HG02759 (cell line): Measurements from ENCODE around the gene A2ML1.
"Not testable (repeated sequence)": the region's sequence is repeated elsewhere in the genome, so short reads cannot be mapped to it uniquely, and the experiment has no call there.

ENCODE experiments used
- ATAC-seq: cut with Tn5 transposase; IDR thresholded peaks from one replicate; pipeline ENCODE4 v1.9.1; 2021; ENCODE audit warnings: mild to moderate bottlenecking, moderate library complexity; ENCODE audit not compliant: unreplicated experiment

Gene A2ML1

DNA sequence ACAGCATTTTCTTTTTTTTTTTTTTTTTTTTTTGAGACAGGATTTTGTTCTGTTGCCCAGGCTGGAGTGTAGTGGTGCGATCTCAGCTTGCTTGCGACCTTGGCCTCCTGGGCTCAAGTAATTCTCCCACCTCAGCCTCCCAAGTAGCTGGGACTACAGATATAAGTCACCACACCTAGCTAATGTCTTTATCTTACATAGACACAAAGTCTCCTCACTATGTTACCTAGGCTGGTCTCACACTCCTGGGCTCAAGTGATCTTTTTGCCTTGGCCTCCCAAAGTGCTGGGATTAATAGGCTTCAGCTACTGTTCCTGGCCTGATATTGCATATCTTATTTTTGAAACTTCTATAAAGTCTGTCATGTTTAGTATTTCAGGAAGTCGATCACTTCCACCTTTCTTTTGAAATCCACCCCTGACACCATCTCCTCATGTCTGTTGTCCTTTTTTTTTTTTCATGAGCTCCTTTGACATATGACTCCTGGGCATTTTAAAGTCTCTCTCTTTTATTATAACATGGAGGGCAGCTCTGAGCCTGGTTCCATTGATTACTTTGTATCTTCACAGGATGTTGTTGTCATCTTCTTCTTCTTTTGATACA is 5.9 kb upstream of the A2ML1 start:
- ATAC-seq, result no peak

- ATAC-seq, result no peak
Measured at GRCh38 chr12:8817856-8818255, 4.6 kb upstream of the A2ML1 start.

GRCh38 chr12:8818526-8818925 is 3.9 kb upstream of the A2ML1 start:
- ATAC-seq, result no peak

DNA sequence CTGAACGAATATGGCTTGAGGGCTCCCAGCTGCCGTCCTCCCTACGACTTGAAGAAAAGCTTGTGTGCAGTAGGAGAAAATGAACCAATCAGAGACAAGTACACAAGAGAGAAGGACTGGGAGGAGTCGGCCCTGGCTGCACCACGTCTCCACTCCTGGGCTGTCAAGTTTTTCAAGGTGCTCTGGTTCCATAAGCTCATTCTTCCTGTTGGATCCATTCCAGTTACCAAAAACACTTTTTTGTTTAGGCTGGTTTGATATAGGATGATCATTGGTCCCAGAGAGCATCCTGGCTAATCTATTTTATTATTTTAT is 2.8 kb upstream of the A2ML1 start:
- ATAC-seq, result no peak

GRCh38 chr12:8820676-8821407 is 1.6 kb upstream of the A2ML1 start:
- ATAC-seq, result not testable (repeated sequence)

DNA sequence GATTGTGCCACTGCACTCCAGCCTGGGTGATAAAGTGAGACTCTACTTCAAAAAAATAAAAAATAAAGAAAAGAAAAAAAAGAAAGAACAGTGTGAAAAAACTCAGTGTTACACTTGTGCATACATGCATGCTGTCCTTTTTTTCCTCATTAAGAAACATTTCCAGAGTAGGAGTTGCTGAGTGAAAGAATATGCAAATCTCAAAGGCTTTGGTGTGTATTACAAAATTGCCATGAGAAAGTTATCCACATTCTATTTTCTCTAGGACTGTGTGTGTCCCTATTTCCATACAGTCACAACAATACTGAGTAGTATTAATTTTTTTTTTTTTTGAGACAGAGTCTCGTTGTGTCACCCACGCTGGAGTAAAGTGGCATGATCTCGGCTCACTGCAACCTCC is 830 bp upstream of the A2ML1 start:
- ATAC-seq, result no peak

DNA sequence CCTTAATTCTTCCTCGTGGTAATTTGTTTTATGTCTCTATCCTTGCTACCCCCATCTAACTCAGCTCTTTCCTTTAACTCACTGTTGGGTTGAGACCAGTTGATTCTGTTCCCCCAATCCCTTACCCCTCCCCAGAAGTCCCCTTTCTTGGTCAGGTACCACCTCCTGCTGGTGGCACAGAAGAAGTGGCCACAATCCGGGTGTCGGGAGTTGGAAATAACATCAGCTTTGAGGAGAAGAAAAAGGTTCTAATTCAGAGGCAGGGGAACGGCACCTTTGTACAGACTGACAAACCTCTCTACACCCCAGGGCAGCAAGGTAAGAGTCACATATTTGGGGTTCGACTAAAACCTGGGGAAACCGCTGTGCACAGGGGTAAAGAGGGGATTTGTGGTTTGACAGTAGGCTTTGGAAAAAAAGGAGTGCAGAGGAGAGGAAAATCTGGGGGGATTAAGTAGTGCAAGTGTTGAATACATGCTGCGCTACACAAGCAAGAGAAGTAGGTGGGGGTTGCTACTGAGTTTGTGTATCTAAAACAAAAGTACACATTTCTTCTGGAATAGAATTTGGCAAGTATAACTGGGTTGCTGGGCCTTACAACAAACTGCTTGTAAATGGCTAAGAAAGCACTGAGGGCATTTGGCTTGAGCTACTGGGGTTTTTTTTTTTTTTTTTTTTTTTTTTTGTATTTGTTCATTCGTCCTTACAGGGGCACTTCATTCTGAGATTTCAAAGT is 1.3 kb downstream of the A2ML1 start:
- ATAC-seq, result no peak

GRCh38 chr12:8827551-8828256 is 5.3 kb downstream of the A2ML1 start:
- ATAC-seq, result no peak

DNA sequence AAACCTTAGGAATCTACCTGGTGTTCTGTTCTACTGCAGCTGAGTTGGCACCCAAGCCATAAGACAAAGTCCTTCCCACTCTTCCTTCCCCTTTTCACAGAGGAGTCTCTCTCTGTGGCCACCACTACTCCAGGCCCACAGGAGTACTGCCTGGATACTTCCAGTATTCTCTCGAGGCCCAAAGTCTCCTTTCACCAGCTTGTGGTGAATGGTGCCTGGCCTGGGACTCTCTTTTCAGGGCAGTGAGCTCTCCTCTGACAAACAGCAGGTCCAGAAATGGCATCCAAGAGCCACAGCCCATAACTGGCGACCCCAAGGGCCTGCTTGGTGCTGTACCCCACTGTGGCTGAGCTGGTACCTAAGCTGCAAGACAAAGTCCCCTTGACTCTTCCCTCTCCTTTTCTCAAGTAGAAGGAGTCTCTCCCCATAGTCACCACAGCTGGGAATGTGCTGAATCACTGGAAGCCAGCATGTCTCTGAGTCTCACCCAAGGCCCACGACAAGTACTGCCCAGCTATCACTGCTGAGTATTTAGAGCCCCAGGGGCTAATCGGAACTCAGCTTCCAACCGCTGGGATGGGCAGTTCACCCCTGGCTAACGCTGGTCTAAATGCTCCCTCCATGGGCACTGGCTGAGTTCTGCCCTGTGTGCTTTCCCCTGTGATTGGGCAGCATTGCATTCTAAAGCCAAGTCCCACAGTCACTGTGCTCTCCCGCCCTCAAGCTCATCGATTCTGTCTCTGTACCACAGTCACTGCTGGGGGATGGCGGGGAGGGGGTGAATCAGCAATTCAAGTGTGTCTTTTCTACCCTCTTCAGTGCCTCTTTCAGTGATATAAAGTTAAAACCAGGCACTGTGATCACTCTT is 6.1 kb downstream of the A2ML1 start:
- ATAC-seq, result no peak

DNA sequence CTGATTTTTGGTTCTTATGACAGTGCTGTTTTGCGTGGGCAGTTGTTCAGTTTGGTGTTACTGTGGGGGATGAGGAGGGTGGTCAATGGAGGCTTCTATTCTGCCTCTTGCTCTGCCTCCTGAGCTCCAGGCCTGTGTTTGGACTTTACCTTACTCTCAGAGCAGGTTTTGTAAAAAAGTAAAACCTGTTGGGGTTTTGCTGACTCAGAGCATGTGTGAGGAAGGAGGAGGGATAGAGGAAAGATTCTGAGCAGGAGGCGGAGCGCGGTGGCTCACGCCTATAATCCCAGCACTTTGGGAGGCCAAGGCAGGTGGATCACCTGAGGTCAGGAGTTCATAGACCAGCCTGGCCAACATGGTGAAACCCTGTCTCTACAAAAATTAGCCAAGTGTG is 6.7 kb downstream of the A2ML1 start:
- ATAC-seq, result no peak

DNA sequence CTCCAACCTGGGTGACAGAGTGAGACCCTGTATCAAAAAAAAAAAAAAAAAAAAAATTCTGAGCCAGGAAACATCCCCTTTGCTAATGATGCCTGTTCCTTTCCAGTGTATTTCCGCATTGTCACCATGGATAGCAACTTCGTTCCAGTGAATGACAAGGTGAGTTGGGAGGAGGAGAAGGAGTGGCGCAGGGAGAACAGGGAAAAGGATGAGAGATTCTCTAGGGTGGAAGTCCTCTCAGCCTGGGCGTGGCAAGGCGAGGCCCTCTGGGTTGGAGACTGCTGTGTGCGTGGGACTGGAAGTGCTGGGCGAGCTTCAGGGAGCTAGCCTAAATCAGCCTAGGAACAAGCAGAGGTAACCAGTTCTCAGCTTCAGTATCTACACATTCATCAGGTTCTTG is 7.2 kb downstream of the A2ML1 start:
- no peak for ATAC-seq

- ATAC-seq, result no peak
Measured at GRCh38 chr12:8831116-8831515, 8.7 kb downstream of the A2ML1 start.

DNA sequence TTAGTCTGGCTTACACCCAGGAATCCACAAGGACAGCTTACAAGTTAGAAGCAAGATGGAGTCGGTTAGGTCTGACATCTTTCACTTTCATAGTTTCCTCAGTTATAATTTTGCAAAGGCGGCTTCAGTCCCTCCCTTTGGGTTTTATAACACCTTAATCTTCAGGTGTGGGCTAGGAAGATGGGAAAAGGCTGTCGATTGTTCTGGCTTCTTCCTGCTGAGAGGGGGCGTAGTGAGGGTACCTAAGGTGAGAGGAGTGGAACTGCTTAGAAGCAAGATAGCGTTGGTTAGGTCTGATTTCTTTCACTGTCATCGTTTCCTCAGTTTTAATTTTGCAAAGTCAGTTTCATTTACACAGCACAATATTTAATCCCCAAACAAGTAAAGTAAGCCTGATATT is 10.1 kb downstream of the A2ML1 start:
- ATAC-seq, result no peak

DNA sequence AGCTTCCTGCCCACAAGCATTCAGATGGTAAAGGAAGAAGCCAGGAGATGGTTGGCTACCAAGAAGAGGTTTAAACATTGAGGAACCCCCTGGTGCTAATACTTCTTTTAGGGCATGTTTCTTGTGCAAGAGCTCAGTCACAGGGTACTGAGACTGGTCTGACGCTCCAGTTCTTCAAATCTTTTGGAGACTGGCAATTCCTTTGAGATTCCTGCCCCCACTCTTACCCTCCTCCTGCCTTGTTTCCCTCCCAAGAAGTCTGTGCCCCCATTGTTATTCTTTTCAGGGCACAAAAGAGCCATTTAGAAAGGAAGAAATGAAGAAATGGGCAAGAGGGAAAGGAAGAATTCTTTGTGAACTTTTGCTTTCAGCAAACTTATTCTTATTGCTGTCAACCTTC is 11.8 kb downstream of the A2ML1 start:
- ATAC-seq, result no peak

- ATAC-seq, result no peak
Measured at GRCh38 chr12:8837291-8837690, 14.9 kb downstream of the A2ML1 start.

DNA sequence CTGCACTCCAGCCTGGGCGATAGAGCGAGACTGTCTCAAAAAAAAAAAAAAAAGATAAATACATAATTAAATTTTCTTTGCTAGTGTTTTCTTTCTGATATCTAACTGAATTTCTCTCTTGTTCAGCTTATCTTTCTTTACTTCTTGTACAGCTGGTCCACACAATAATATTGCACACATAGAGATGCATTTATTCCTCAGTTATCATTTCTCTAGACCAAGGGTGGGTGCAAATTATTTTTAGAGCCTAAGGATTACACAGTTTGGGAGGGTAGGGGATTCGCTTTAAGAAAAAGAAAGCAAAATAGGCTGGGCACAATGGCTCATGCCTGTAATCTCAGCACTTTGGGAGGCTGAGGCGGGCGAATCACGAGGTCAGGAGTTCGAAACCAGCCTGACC is 17.9 kb downstream of the A2ML1 start:
- ATAC-seq, result no peak

- no peak for ATAC-seq
Measured at GRCh38 chr12:8840938-8841633, 18.7 kb downstream of the A2ML1 start.

DNA sequence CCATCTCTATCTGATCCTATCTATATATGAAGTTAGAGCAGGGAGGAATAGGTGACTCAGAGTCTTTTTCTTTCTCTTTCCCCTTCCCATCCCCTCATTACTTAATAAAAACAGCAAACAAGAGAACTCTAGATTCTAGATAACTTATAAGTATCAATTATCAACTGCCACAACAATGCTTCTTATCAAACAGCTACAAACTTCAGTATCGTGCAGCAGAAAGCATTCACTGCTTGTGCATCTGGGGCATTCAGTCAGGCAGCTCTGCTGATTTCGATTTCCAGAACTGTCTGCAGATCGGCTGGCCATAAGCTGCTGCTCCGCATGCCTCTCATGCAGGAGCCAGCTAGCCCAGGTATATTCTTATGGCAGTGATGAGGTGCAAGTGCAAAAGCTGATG is 19.4 kb downstream of the A2ML1 start:
- ATAC-seq, result no peak

DNA sequence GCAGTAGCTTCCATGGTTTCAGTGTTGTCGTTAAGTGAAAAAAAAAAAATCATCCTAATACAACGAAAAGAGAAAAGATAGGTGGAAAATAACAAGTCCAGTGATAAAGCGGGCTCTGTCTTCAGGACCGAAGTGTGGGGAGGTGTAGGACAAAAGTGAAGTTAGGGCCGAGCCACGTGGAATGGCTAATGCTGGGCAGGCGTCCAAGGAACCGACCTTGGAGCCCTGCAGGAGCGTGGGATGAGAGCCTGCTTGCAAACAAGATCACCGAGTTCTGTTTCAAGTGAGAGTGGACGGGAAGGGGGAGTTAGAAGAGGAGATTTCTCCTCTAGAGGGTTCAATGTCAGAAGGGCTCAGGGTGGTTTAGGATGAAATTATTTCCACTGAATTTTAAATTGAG is 22.2 kb downstream of the A2ML1 start:
- no peak for ATAC-seq

DNA sequence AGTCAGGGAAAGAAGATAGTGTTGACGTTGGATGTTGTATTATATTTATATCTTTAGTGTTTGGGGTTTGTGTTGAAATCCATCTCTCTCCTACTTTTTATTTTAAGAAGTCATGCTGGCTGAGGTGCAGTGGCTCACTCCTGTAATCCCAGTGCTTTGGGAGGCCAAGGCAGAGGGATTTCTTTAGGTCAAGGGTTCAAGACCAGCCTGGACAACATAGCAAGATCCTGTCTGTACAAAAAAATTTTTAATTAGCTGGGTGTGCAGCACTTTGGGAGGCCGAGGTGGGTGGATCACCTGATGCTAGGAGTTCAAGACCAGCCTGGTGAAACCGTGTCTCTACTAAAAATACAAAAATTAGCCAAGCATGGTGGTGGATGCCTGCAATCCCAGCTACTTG is 23.9 kb downstream of the A2ML1 start:
- no peak for ATAC-seq
